Retinal pigment epithelial cell (primary cell): ENCODE data around the gene SYT1.
"Not testable (repeated sequence)": the region's sequence is repeated elsewhere in the genome, so short reads cannot be mapped to it uniquely, and the experiment has no call there.

Experiments used
- DNase-seq: peaks from one replicate; pipeline ENCODE4 v3.0.0-alpha.2; 2010; ENCODE audit warnings: low read depth
- H3K4me3 ChIP-seq: 2 replicates; pipeline ENCODE4 v1.5.1; 2011; ENCODE audit warnings: mild to moderate bottlenecking, low read length, control low read depth, moderate library complexity
- TF ChIP-seq, protein P1 (sequence below): conservative IDR thresholded peaks from 2 replicates; pipeline ENCODE4 v1.5.1; 2011; ENCODE audit warnings: low read depth, low read length, control low read depth, inconsistent platforms

The SYT1 gene

DNA sequence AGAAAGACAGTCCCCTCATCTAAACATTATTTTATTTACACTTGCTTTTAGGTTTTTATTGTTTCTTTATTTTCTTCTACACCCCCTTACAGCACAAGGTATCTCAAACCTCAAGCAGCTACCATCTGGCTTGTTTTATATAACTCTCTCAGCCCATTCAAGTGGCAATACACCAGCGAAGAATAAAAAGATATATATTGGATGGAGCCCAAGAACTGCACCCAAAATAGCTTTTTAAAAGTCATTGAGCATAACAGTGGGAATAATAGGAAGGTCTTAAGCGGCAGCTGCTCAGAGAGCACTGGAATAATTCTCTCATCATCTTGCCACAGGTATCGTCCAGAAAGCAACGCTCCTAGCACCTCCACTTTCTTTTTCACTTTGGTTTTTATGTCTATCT, 322.5 kb downstream of the SYT1 start:
- no peak overlapping the region for H3K4me3 ChIP-seq
- TF ChIP-seq, protein P1, sequence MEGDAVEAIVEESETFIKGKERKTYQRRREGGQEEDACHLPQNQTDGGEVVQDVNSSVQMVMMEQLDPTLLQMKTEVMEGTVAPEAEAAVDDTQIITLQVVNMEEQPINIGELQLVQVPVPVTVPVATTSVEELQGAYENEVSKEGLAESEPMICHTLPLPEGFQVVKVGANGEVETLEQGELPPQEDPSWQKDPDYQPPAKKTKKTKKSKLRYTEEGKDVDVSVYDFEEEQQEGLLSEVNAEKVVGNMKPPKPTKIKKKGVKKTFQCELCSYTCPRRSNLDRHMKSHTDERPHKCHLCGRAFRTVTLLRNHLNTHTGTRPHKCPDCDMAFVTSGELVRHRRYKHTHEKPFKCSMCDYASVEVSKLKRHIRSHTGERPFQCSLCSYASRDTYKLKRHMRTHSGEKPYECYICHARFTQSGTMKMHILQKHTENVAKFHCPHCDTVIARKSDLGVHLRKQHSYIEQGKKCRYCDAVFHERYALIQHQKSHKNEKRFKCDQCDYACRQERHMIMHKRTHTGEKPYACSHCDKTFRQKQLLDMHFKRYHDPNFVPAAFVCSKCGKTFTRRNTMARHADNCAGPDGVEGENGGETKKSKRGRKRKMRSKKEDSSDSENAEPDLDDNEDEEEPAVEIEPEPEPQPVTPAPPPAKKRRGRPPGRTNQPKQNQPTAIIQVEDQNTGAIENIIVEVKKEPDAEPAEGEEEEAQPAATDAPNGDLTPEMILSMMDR: no peak
- DNase-seq: no peak

DNA sequence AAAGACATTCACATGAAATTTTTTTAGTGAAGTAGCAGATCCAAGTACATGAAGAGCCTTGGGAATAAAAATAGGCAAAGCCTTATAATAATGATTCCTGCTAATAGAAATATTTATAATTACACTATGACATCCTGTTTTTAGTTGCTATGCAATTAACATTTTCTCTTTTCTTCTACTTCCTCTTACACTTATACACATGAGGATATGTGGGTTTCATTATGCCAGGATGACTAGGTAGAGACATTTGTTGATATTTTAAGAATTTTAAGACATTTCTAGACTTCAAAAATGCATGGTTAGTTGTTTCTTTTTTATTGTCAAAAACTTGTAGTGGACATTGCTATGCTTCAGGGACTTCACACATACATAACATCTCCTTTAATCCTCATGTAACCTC, 326.8 kb downstream of the SYT1 start:
- TF ChIP-seq, protein P1: no peak
- H3K4me3 ChIP-seq: no peak overlapping the region
- DNase-seq: no peak

DNA sequence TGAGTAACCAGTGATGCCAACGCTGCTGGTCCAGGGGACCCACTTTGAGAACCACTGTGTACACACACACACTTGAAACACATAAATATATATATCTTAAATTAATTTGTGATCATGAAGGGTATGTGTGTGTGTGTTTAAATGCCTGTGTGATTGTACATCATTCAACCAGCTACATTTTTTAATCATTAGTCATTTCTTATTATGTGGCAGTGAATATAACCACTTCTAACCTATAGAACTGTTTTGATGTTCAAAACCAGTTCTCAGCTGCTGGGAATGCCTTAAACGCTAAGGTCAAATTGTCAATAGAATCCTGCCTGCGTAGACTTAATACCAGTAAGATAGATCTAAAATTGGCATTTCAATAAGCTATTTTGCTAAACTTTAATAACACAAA, 330.0 kb downstream of the SYT1 start:
- H3K4me3 ChIP-seq: no peak overlapping the region
- peak; percentile 6 for DNase-seq
- TF ChIP-seq, protein P1: no peak

DNA sequence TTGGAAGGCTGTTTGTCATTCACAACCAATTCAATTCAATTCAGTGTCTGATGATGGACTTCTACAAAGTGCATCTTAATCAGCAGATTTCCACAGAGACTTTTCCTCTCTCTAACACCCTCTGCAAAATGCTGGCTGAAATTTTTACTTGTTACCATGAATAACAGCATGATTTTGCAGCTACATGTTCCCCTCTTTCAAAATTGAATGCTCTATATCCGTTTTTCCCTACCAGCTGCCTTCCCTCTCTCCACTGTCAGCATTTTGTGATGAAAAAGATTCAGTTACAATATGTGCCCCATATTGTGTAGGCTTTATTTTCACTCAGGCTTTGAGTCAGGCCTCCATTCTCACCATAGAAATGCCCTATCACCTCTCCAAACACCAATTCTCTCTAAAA, 334.6 kb downstream of the SYT1 start:
- TF ChIP-seq, protein P1: no peak
- H3K4me3 ChIP-seq: no peak overlapping the region
- no peak for DNase-seq

DNA sequence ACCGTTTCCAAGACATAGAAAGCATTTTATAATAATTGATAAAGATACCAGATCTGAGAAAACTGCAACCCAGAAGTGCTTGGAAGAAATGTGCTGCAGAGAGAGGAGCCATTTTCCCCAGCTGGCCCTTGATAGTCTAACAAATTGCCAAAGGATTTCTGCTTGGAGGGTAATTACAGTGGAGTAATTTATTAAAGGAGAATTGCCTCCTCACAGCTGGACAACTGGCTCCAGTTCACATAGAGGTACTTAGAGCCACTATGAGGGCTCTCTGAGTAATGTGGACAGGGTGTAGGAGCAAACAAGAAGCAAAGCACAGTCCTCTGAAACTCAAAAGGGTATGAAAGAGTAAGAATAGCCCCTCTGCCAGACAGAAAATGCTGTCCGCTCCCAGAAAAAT, 335.6 kb downstream of the SYT1 start:
- no peak overlapping the region for H3K4me3 ChIP-seq
- no peak for DNase-seq
- TF ChIP-seq, protein P1: no peak

DNA sequence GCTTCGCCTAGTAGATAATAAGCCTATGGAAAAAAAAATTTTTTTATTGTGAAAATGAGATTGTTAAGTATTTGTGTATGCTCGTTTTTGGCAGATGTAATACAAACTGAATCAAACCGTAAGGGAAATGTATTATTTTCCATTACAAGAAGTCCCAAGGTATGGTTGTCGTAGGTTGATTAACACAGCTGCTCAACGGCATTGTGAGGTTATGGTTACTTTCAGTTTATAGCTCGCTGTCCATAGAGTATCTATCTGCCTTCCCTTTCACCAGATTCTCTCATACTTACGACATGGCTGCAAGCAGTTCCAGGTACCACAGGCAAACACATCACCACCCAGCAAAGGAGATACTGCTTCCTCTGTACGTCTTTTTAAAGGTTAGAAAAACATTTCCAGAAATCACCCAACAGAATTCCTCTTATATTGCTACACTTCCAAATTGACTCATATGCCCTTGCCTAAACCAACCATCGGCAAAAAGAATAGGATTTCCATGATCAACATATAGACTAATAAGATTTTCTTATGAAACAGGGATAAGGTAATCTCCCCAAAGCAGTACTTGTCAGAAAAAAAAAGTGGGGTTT, 338.6 kb downstream of the SYT1 start:
- no peak overlapping the region for H3K4me3 ChIP-seq
- no peak for DNase-seq
- TF ChIP-seq, protein P1: no peak

DNA sequence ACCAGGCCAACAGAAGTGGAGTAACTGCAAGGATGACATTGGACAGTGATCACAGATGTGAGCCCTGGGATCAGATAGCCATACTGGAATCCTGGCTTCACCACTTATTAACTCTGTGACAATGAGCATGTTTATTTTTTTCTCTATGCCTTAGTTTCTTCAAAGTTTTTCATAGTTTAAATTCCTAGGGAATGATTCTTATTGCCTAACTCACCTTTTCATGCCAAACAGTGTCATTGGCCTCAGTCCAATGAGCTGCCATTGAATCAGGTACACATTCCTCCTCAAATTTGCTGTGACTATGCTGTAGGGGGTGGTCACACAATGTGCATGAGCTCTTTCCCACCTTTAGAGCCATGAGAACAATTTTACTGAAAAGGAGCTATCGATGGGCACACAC, 342.3 kb downstream of the SYT1 start:
- H3K4me3 ChIP-seq: no peak overlapping the region
- TF ChIP-seq, protein P1: no peak
- DNase-seq: no peak

DNA sequence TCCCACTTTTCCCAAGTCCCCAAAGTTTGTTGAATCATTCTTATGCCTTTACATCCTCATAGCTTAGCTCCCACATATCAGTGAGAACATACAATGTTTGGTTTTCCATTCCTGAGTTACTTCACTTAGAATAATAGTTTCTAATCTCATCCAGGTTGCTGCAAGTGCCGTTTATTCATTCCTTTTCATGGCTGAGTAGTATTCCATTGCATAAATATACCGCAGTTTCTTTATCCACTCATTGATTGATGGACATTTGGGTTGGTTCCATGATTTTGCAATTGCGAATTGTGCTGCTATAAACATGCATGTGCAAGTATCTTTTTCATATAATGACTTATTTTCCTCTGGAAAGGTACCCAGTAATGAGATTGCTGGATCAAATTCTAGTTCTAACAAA, 345.8 kb downstream of the SYT1 start:
- not testable (repeated sequence) for DNase-seq, H3K4me3 ChIP-seq
